Inferior parietal cortex (tissue), 1 donor: Measurements from ENCODE around the gene BSND.

Experiments
- DNase-seq: peaks from one replicate; pipeline ENCODE4 v3.0.0-alpha.2; 2016; ENCODE audit errors: extremely low spot score

Gene BSND

DNA sequence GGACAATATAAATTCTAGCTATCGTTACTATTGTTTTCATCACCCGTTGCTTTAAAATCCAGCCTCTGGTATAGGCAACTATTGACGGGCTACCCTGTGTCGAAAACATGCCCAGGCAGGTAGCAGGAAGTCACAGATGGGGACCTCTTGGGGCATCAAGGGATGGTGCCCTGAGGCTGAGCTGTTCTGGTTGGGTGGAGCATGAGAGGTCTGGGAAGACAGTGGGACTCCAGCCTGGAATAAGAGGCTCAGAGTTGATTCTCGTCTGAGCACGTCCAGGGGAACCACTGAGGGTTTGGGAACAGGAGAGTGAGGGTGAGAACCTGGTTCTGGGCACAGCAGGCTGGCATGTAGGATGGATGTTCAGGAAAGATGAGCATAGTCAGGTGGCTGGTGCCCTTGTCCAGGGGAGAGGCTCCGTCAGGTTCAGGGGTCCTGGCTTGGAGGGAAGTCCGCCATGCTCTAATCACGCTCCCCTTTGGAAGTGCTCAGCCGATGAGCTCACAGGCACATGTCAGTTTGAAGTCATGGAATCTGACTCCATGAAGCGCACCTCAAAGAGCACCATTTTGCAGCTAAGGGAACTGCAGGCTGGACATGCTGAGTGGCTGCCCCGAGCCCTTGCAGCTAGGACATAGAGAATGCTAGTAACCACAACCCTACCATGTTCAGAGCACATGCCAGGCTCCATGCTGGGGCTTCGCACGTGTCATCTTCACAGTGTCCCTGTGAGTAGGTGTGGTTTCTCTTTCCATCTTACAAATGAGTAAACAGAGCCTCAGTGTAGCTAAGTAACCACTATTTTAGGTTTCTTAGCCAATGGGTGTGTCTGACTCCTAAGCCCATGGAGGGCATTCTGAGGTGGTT, 61.6 kb downstream of the BSND start:
- no peak for DNase-seq

DNA sequence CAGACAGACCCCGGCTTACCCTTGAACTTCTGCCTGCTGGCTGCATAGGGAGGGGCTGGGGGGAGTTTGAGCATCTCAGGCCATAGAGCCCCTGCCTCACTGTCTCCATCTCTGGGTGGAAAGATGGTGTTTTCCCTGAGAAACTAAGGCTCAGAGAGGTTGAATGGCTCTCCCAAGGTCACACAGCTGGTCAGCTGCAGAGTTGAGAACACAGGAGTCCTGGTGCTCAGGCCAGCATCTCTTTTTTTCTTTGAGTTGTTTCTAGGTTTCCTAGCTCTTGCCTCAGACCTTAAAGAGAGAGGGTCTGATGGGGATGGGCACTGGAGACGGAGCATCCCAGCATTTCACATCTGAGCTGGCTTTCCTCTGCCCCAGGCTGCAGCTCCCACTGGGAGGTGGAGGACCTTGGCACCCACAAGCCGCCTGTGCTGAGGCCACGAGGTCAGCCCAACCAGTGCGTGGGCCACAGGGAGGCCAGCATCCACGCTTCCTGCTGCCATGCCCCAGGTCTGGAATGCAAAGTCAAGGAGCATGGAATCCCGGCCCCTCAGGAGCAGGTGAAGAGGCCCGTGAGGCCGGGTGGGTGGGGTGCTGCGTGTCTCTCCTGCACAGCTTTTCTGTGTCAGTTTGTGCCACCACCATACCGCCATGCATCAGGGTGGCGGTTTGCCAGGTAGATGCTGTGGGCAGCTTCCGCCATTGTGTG, 62.4 kb downstream of the BSND start:
- DNase-seq: no peak
